Common myeloid progenitor, CD34-positive (primary cell): ENCODE measurements around the gene ETS1.

ENCODE experiments used
- CTCF ChIA-PET: fragments of 350-600 bp; sonication (Branson Sonifier 250); formaldehyde crosslinking; loops from one replicate; lab custom pipeline; 2021; ENCODE audit warnings: antibody characterized with exemption; lab: Charles Lee
- POLR2A ChIA-PET: fragments of 350-600 bp; sonication (Branson Sonifier 250); formaldehyde crosslinking; loops from one replicate; lab custom pipeline; 2021; ENCODE audit warnings: antibody characterized with exemption; lab: Charles Lee
- DNase-seq, 3 donors: peaks; one replicate each; pipeline versions ENCODE4 v3.0.0 to v3.0.0-alpha.2; 2013
- H3K27ac ChIP-seq, 2 experiments: 1 replicate in 1 of 2; 2 replicates in 1 of 2; pipeline ENCODE4 v1.7.0; 2013; ENCODE audit warnings: inconsistent platforms in 2 of 2, low read length in 2 of 2, mild to moderate bottlenecking in 2 of 2, low read depth in 1 of 2, moderate library complexity in 1 of 2; ENCODE audit not compliant: severe bottlenecking in 2 of 2, insufficient read depth in 1 of 2, poor library complexity in 1 of 2
- H3K27me3 ChIP-seq, 5 experiments: replicated peaks in 2 of 5; 1 replicate in 3 of 5; 2 replicates in 2 of 5; pipeline versions ENCODE4 v1.6.1 to v1.7.0; 2013; ENCODE audit warnings: low read length in 4 of 5, mild to moderate bottlenecking in 2 of 5, moderate library complexity in 2 of 5, inconsistent platforms in 1 of 5; ENCODE audit not compliant: insufficient read depth in 5 of 5, control insufficient read depth in 4 of 5
- H3K36me3 ChIP-seq, 4 experiments: 1 replicate in 2 of 4; 2 replicates in 2 of 4; pipeline versions ENCODE4 v1.6.1 to v1.7.0; 2013; ENCODE audit warnings: low read length in 3 of 4, control low read depth in 1 of 4, mild to moderate bottlenecking in 1 of 4; ENCODE audit not compliant: control insufficient read depth in 4 of 4, insufficient read depth in 4 of 4
- H3K4me1 ChIP-seq, 4 experiments: 1 replicate in 3 of 4; 2 replicates in 1 of 4; pipeline versions ENCODE4 v1.6.1 to v1.7.1; 2013; ENCODE audit warnings: low read length in 3 of 4, mild to moderate bottlenecking in 3 of 4, control low read depth in 1 of 4, inconsistent platforms in 1 of 4, moderate library complexity in 1 of 4; ENCODE audit not compliant: control insufficient read depth in 4 of 4, insufficient read depth in 4 of 4; ENCODE audit errors: control extremely low read depth in 1 of 4
- H3K4me3 ChIP-seq, 7 experiments: 1 replicate in 4 of 7; 2 replicates in 3 of 7; pipeline versions ENCODE4 v1.5.1 to v1.7.0; 2013; ENCODE audit warnings: mild to moderate bottlenecking in 7 of 7, low read length in 6 of 7, moderate library complexity in 6 of 7, inconsistent platforms in 2 of 7, low read depth in 2 of 7, control low read depth in 1 of 7; ENCODE audit not compliant: insufficient read depth in 4 of 7, control insufficient read depth in 1 of 7; ENCODE audit errors: extremely low read depth in 1 of 7
- H3K9me3 ChIP-seq, 5 experiments: 1 replicate in 4 of 5; 2 replicates in 1 of 5; pipeline versions ENCODE4 v1.6.1 to v1.7.1; 2013; ENCODE audit warnings: low read length in 4 of 5, mild to moderate bottlenecking in 2 of 5, inconsistent platforms in 1 of 5, low read depth in 1 of 5, moderate library complexity in 1 of 5; ENCODE audit not compliant: control insufficient read depth in 4 of 5, insufficient read depth in 2 of 5; ENCODE audit errors: control extremely low read depth in 1 of 5
- WGBS: methylation state at CpG from one replicate; pipeline ENCODE4 v1.1.5; 2013; ENCODE audit not compliant: insufficient coverage; 5-methylcytosine and 5-hydroxymethylcytosine counted together

Gene ETS1

GRCh38 chr11:128491195-128491936 is 96.0 kb downstream of the ETS1 start:
- no peaks in the 10 kb centered on the region for H3K9me3 ChIP-seq
- no peak overlapping the region for H3K27ac ChIP-seq
- ChIA-PET CTCF (interaction anchor here (1.3 kb wide), 1 partner anchor 123 kb away, joined by 3 read pairs; no protein-coding TSS in a partner anchor), POLR2A (no interaction called here)
- peaks cover 2 to 31% (median 15%) of the 10 kb centered on the region in 4 experiments for H3K36me3 ChIP-seq
- H3K27me3 ChIP-seq = no peaks in the 10 kb centered on the region
- H3K4me1 ChIP-seq = peaks cover 2 to 7% (median 4%) of the 10 kb centered on the region in 4 experiments
- H3K4me3 ChIP-seq = no peak overlapping the region
- no peak for DNase-seq
- 86% methylated on average over 1 of the region's 3 CpGs for WGBS

- Histone ChIP-seq H3K36me3 (peaks cover 8 to 43% (median 18%) of the 10 kb centered on the region in 4 experiments), H3K4me1 (peaks cover 2 to 7% (median 4%) of the 10 kb centered on the region in 4 experiments), H3K4me3 (no peak overlapping the region), H3K9me3 (no peaks in the 10 kb centered on the region), H3K27ac (no peak overlapping the region), H3K27me3 (no peaks in the 10 kb centered on the region)
- DNase-seq = no peak
- CTCF ChIA-PET = no interaction called here
- POLR2A ChIA-PET = no interaction called here
- WGBS = 100% methylated on average over 2 of the region's 3 CpGs
Measured at GRCh38 chr11:128490092-128490491, 97.3 kb downstream of the ETS1 start.

- ChIA-PET POLR2A (no interaction called here), CTCF (no interaction called here)
- WGBS = 100% methylated on average over 1 of the region's 5 CpGs
- peak in 1 of 3 donors; percentile 33 for DNase-seq
- Histone ChIP-seq H3K27ac (no peak overlapping the region), H3K36me3 (peaks cover 18 to 56% (median 30%) of the 10 kb centered on the region in 4 experiments), H3K9me3 (no peaks in the 10 kb centered on the region), H3K4me3 (no peak overlapping the region), H3K4me1 (peaks cover 2 to 7% (median 4%) of the 10 kb centered on the region in 4 experiments), H3K27me3 (no peaks in the 10 kb centered on the region)
Measured at GRCh38 chr11:128488471-128488870, 98.9 kb downstream of the ETS1 start.

- ChIA-PET POLR2A (no interaction called here), CTCF (interaction anchor here (2.0 kb wide), 1 partner anchor 15 kb away, joined by 4 read pairs; no protein-coding TSS in a partner anchor)
- WGBS = 96% methylated on average over 4 of the region's 5 CpGs
- Histone ChIP-seq H3K36me3 (peaks cover 19 to 61% (median 34%) of the 10 kb centered on the region in 4 experiments), H3K27ac (no peak overlapping the region), H3K4me1 (peaks cover 0 to 3% (median 1%) of the 10 kb centered on the region in 4 experiments), H3K27me3 (no peaks in the 10 kb centered on the region), H3K9me3 (no peaks in the 10 kb centered on the region), H3K4me3 (no peak overlapping the region)
- no peak for DNase-seq
Measured at GRCh38 chr11:128487978-128488377, 99.4 kb downstream of the ETS1 start.

DNA sequence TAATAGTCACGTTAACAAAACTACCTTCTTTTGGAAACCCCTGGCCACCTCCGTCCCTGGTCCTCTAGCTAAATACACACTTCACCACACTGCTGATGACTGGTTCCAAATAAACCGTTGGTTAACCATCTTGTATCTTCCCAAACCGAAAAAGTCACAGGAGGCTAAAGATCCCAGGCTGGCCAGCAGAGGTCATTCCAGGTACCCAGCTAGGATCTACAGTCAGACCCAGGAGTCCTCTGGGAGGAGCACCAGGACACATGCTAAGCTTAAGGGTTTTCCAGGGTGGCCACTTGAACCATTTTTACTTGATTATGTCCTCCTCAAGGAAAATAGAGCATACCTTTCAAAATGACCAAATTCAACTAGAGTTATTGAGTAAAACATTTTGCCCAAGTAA is 103.2 kb downstream of the ETS1 start:
- peaks cover 0 to 3% (median 0%) of the 10 kb centered on the region in 4 experiments for H3K4me1 ChIP-seq
- H3K27me3 ChIP-seq = no peaks in the 10 kb centered on the region
- no peak for DNase-seq
- H3K9me3 ChIP-seq = no peaks in the 10 kb centered on the region
- H3K27ac ChIP-seq = no peak overlapping the region
- peaks cover 21 to 73% (median 36%) of the 10 kb centered on the region in 4 experiments for H3K36me3 ChIP-seq
- ChIA-PET CTCF (interaction anchor here (0.8 to 1.5 kb wide), 6 partner anchors 9 to 161 kb away, joined by 3 to 4 read pairs (median 3); no protein-coding TSS in a partner anchor), POLR2A (interaction anchor here (0.5 kb wide), 1 partner anchor 147 kb away, joined by 4 read pairs; no protein-coding TSS in a partner anchor)
- 100% methylated on average over 4 of the region's 4 CpGs for WGBS
- no peak overlapping the region for H3K4me3 ChIP-seq

DNA sequence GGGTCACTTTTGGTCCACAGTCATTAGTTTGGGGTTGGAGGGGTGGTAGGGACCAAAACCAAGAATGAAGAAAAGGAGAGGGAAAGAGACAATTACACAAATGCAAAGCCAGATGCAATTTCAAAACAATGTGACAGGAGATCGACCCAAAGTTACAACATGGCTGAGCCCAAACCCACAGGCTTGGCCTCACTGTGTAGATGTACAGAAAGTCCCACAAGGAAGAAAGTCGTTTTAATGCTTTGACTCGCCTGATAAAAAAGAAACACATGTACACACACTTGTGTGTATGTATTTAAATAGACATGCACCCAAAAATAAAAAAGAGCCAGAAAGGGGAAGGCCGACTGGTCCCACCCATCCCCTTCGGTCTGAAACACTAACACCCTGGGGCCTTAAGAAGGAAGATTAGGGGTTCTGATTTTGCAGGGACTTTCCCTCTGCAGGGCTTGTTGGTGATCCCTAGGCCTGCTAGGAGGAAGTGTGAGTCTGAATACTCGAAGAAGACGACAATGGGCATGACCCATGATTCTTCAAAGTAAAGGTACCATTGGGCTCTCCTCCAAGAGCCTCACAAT is 104.1 kb downstream of the ETS1 start:
- peaks cover 0 to 3% (median 0%) of the 10 kb centered on the region in 4 experiments for H3K4me1 ChIP-seq

More for the DNA sequence above, 104.1 kb downstream of the ETS1 start:
- Histone ChIP-seq H3K36me3 (peaks cover 21 to 73% (median 33%) of the 10 kb centered on the region in 4 experiments), H3K9me3 (no peaks in the 10 kb centered on the region), H3K27ac (no peak overlapping the region), H3K4me3 (no peak overlapping the region), H3K27me3 (no peaks in the 10 kb centered on the region)
- POLR2A ChIA-PET = no interaction called here
- WGBS = 81% methylated on average over 4 of the region's 7 CpGs
- CTCF ChIA-PET = interaction anchor here (0.8 to 1.5 kb wide), 4 partner anchors 10 to 160 kb away, joined by 3 to 4 read pairs (median 4); no protein-coding TSS in a partner anchor
- no peak for DNase-seq
